ENCODE measurements around the gene MXRA7. TPM values are rescaled to one million over a fixed set of nuclear protein-coding genes. Genes with fewer than 3 reads are reported as not detected.

The MXRA7 gene
- total RNA-seq, 1 donor from 2014 or later: 105 TPM

DNA sequence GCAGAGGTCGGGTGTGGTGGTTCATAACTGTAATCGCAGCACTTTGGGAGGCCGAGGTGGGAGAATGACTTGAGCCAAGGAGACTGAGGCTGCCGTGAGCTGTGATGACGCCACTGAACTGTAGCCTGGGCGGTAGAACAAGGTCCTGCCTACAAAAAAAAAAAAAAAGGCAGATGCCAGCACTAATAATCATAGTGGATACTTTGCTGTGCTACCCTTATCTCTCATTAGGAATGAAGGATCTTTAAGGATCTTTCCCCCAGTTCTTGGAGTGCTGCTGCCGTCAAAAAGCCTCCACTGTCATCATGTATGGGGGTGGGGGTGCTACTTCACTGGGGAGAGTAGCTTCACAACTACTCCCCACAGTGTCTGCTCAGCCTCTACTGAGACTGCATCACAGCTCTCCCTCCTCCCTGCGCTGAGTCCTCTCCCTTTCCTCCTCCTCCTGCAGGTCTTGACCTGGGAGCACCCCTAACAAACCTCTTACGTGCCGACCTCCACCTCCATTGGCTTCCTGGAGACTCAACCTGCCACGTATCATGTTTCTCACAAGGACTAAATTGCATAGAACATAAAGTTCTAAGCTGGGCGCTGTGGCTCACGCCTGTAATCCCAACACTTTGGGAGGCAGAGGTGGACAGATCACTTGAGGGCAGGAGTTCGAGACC, 42.8 kb downstream of the MXRA7 start:
- peaks cover 27% of the 10 kb centered on the region for H3K4me1 ChIP-seq
- H3K4me3 ChIP-seq: no peak overlapping the region
- ATAC-seq (no peak), DNase-seq (no peak)
- no peaks in the 10 kb centered on the region for H3K9me3 ChIP-seq
- no peaks in the 10 kb centered on the region for H3K36me3 ChIP-seq
- no peak overlapping the region for H3K27ac ChIP-seq
- no peaks in the 10 kb centered on the region for H3K27me3 ChIP-seq (ENCODE audit: low read depth)
- TF ChIP-seq, protein P1, sequence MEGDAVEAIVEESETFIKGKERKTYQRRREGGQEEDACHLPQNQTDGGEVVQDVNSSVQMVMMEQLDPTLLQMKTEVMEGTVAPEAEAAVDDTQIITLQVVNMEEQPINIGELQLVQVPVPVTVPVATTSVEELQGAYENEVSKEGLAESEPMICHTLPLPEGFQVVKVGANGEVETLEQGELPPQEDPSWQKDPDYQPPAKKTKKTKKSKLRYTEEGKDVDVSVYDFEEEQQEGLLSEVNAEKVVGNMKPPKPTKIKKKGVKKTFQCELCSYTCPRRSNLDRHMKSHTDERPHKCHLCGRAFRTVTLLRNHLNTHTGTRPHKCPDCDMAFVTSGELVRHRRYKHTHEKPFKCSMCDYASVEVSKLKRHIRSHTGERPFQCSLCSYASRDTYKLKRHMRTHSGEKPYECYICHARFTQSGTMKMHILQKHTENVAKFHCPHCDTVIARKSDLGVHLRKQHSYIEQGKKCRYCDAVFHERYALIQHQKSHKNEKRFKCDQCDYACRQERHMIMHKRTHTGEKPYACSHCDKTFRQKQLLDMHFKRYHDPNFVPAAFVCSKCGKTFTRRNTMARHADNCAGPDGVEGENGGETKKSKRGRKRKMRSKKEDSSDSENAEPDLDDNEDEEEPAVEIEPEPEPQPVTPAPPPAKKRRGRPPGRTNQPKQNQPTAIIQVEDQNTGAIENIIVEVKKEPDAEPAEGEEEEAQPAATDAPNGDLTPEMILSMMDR (IDR thresholded peaks at IDR 0.05): no peak
- intact Hi-C loops (cut with DNase I): no loop called here

GRCh38 chr17:76667491-76667755, 43.3 kb downstream of the MXRA7 start:
- H3K4me3 ChIP-seq: no peak overlapping the region
- H3K4me1 ChIP-seq: peaks cover 24% of the 10 kb centered on the region
- no peak overlapping the region for H3K27ac ChIP-seq
- TF ChIP-seq, protein P1 (IDR thresholded peaks at IDR 0.05): no peak
- no peaks in the 10 kb centered on the region for H3K36me3 ChIP-seq
- ATAC-seq: no peak
- no peaks in the 10 kb centered on the region for H3K27me3 ChIP-seq (ENCODE audit: low read depth)
- no peaks in the 10 kb centered on the region for H3K9me3 ChIP-seq
- intact Hi-C loops (cut with DNase I): no loop called here
- no peak for DNase-seq

- no peak for ATAC-seq
- Histone ChIP-seq H3K27me3 (ENCODE audit: low read depth) (no peaks in the 10 kb centered on the region), H3K27ac (no peak overlapping the region), H3K4me3 (no peak overlapping the region), H3K9me3 (no peaks in the 10 kb centered on the region), H3K4me1 (peaks cover 11% of the 10 kb centered on the region), H3K36me3 (no peaks in the 10 kb centered on the region)
- TF ChIP-seq, protein P1 (IDR thresholded peaks at IDR 0.05): no peak
- DNase-seq: no peak
- intact Hi-C loops (cut with DNase I): no loop called here
Observed at GRCh38 chr17:76660656-76661042, 50.1 kb downstream of the MXRA7 start.

DNA sequence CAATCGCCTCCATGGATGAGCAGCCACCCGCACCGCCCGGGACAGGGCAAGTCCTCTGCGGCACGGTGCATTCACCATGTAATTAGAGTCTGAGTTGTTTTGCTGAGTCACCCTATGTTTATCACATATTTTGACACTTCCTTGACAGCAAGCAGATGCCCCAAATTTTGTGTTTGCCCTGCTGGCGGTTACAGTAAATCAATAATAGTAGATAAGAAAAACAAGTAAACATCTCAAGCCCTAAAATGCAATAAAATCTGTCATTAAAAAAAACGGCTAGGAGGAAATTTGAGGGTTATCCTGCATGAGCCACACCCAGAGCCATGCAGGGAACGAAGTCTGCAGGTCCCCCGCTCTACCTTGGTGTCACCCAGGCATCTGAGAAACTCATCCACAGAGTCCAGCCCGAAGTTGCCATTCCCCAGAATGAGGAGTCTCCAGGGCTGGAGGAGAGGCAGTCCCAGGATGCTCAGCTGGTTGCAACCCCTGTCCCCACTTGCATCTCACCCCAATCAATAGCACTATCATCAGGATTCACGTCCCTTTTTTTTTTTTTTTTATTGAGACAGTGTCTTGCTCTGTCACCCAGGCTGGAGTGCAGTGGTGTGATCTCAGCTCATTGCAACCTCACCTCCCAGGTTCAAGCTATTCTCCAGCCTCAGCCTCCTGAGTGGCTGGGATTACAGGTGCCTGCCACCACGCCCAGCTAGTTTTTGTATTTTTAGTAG, 50.7 kb downstream of the MXRA7 start:
- no peak for DNase-seq

GRCh38 chr17:76658242-76658662, 52.5 kb downstream of the MXRA7 start:
- Histone ChIP-seq H3K36me3 (no peaks in the 10 kb centered on the region), H3K4me1 (peaks cover 11% of the 10 kb centered on the region), H3K9me3 (no peaks in the 10 kb centered on the region), H3K27ac (no peak overlapping the region), H3K4me3 (no peak overlapping the region), H3K27me3 (ENCODE audit: low read depth) (no peaks in the 10 kb centered on the region)
- no peak for ATAC-seq
- intact Hi-C loops (cut with DNase I): no loop called here
- TF ChIP-seq, protein P1 (IDR thresholded peaks at IDR 0.05): no peak
- no peak for DNase-seq

More for the DNA sequence above, 50.7 kb downstream of the MXRA7 start:
- peaks cover 11% of the 10 kb centered on the region for H3K4me1 ChIP-seq
- H3K9me3 ChIP-seq: no peaks in the 10 kb centered on the region
- H3K27ac ChIP-seq: no peak overlapping the region
- H3K27me3 ChIP-seq (ENCODE audit: low read depth): no peaks in the 10 kb centered on the region
- ATAC-seq: peak in 1 of 2 donors; percentile 47
- no peak overlapping the region for H3K4me3 ChIP-seq
- H3K36me3 ChIP-seq: no peaks in the 10 kb centered on the region
- TF ChIP-seq, protein P1 (IDR thresholded peaks at IDR 0.05): no peak
- intact Hi-C loops (cut with DNase I): no loop called here

Data from lower lobe of right lung (tissue), 2 donors.